NT2/D1 (cell line): ENCODE measurements around the gene SLITRK4.

Experiments
- DNase-seq: peaks from one replicate; pipeline ENCODE4 v3.0.0-alpha.2; 2011; ENCODE audit warnings: low read depth, low spot score
- H3K27me3 ChIP-seq: 2 replicates; pipeline ENCODE4 v1.6.0; 2011; ENCODE audit warnings: mild to moderate bottlenecking; ENCODE audit not compliant: insufficient read length, insufficient read depth
- H3K36me3 ChIP-seq: 2 replicates; pipeline ENCODE4 v1.6.1; 2011; ENCODE audit warnings: mild to moderate bottlenecking, low read length, mixed read lengths; ENCODE audit not compliant: insufficient read depth, insufficient read length
- H3K4me1 ChIP-seq: 2 replicates; pipeline ENCODE4 v1.5.1; 2011; ENCODE audit not compliant: insufficient read depth, insufficient read length
- H3K4me3 ChIP-seq: 2 replicates; pipeline ENCODE4 v1.5.1; 2011; ENCODE audit warnings: low read depth; ENCODE audit not compliant: insufficient read length
- H3K9ac ChIP-seq: 2 replicates; pipeline ENCODE4 v1.6.0; 2011; ENCODE audit warnings: low read depth; ENCODE audit not compliant: insufficient read length
- H3K9me3 ChIP-seq: 2 replicates; pipeline ENCODE4 v1.5.1; 2011; ENCODE audit warnings: mild to moderate bottlenecking, low read length; ENCODE audit not compliant: insufficient read depth
- SUZ12 ChIP-seq: IDR thresholded peaks from 2 replicates; pipeline ENCODE4 v1.6.1; 2011; ENCODE audit not compliant: insufficient read length, insufficient read depth; ENCODE audit errors: extremely low read depth
- YY1 ChIP-seq: IDR thresholded peaks from 2 replicates; pipeline ENCODE4 v1.6.1; 2011; ENCODE audit not compliant: insufficient read length, insufficient read depth
- ZNF274 ChIP-seq: IDR thresholded peaks from 2 replicates; pipeline ENCODE4 v1.6.1; 2011; ENCODE audit warnings: mild to moderate bottlenecking, low read depth, low read length

Gene SLITRK4

DNA sequence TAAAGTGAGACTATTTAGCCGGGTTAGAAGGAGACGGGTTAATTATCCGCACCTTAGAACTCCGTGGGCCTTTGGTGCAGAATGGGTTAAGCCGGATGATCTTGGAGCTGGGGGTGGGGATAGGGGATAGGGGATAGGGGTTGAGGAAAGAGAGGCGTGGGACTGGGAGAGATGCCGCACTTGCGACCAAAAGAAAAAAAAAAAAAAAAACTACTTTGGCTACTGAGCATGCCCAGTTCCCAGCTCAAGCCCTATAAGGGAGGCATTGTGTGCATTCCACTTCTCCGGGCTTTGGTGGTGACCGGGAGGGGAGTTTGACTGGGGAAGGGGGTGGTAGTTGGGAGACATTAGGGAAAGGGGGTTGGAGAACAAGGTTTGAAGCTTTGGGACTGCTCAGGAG lies at the start of gene SLITRK4:
TSS of gene SLITRK4 (minus strand) at position 187 of the 400 bp plus-strand sequence. CDS start 4,993 bp downstream, outside the sequence.
- no peak within 1 kb of the TSS for H3K9ac ChIP-seq
- H3K4me3 ChIP-seq: peak within 1 kb of the TSS; percentile 34
- H3K27me3 ChIP-seq: peaks cover 6% of the 10 kb centered on the region
- no peak for TF ChIP-seq ZNF274
- no peak for TF ChIP-seq SUZ12
- TF ChIP-seq YY1: no peak
- no peaks in the 10 kb centered on the region for H3K4me1 ChIP-seq
- H3K9me3 ChIP-seq: no peaks in the 10 kb centered on the region
- peak; percentile 47 for DNase-seq
- no peaks in the 10 kb centered on the region for H3K36me3 ChIP-seq

GRCh38 chrX:143683486-143683885 lies 47.6 kb upstream of the SLITRK4 start:
- Histone ChIP-seq H3K9me3 (no peaks in the 10 kb centered on the region), H3K27me3 (no peaks in the 10 kb centered on the region), H3K4me3 (no peak overlapping the region), H3K36me3 (no peaks in the 10 kb centered on the region), H3K9ac (no peak overlapping the region), H3K4me1 (no peaks in the 10 kb centered on the region)
- TF ChIP-seq YY1 (no peak), SUZ12 (no peak), ZNF274 (no peak)
- no peak for DNase-seq

GRCh38 chrX:143674926-143675325 lies 39.0 kb upstream of the SLITRK4 start:
- Histone ChIP-seq H3K4me1 (no peaks in the 10 kb centered on the region), H3K27me3 (no peaks in the 10 kb centered on the region), H3K36me3 (no peaks in the 10 kb centered on the region), H3K9ac (no peak overlapping the region), H3K4me3 (no peak overlapping the region), H3K9me3 (no peaks in the 10 kb centered on the region)
- TF ChIP-seq ZNF274 (no peak), YY1 (no peak), SUZ12 (no peak)
- DNase-seq: no peak

DNA sequence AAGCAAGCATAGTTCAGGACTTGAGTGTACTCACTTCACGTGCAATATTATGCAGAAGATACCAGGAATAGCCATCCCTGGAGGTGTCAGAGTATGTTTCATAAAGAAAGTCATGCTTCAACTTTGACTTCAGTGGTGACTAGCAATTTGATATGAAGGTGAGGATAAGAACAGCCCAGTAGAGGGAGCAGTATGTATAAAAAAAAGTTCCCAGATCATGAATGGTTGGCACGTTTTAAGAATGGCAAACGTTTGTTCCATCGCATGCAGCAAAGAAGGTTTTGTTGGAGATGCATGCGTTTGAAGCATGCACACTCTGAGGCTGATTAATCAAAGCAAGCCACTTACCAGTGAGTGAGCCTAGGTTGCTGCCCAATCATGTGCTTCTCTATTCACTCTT lies 33.5 kb upstream of the SLITRK4 start:
- Histone ChIP-seq H3K36me3 (no peaks in the 10 kb centered on the region), H3K4me3 (no peak overlapping the region), H3K9ac (no peak overlapping the region), H3K27me3 (no peaks in the 10 kb centered on the region), H3K9me3 (no peaks in the 10 kb centered on the region), H3K4me1 (no peaks in the 10 kb centered on the region)
- TF ChIP-seq ZNF274 (no peak), SUZ12 (no peak), YY1 (no peak)
- DNase-seq: no peak

GRCh38 chrX:143664302-143664701 lies 28.4 kb upstream of the SLITRK4 start:
- Histone ChIP-seq H3K9me3 (no peaks in the 10 kb centered on the region), H3K36me3 (no peaks in the 10 kb centered on the region), H3K4me1 (no peaks in the 10 kb centered on the region), H3K4me3 (no peak overlapping the region), H3K9ac (no peak overlapping the region), H3K27me3 (no peaks in the 10 kb centered on the region)
- DNase-seq: no peak
- TF ChIP-seq SUZ12 (no peak), ZNF274 (no peak), YY1 (no peak)

GRCh38 chrX:143663755-143664154 lies 27.9 kb upstream of the SLITRK4 start:
- Histone ChIP-seq H3K9me3 (no peaks in the 10 kb centered on the region), H3K36me3 (no peaks in the 10 kb centered on the region), H3K4me3 (no peak overlapping the region), H3K27me3 (no peaks in the 10 kb centered on the region), H3K9ac (no peak overlapping the region), H3K4me1 (no peaks in the 10 kb centered on the region)
- TF ChIP-seq SUZ12 (no peak), ZNF274 (no peak), YY1 (no peak)
- DNase-seq: no peak

DNA sequence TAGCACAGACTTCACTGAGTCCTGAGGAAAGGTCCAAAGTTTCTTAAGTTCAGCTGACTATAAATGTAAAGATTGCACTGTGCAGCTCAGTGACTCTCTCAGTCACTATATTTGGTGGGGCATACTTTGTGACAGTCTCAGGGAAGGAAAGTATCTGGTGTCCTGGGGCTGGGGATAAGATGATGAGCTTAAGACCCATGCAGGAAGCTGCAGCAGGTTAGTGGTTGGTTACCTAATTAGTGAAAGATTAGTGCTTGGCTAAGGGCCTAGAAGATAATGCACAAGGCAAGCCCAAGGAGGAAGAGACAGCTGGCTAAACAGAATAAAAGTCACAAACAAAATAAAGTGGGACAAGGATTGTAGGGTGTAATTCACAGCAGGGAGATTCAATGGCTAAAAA lies 25.4 kb upstream of the SLITRK4 start:
- H3K4me3 ChIP-seq: no peak overlapping the region
- no peaks in the 10 kb centered on the region for H3K27me3 ChIP-seq

DNA sequence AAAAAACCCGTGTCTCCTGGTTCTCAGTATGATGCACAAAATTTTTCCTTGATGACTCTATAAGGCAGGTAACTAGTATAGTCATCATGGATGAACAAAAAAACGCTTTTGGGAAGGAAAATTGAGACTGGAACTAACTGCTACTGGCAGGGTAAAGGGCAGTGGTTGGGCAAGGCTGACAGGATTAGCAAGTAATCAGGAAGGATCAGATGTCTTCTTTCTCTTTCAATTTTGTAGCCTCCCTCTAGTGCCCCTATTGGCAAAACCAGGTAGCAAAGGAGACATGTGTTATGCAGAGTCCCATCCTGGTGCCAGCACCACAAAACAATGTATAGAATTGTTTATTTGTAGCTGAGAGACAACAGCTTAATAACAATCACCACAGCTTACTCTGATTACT lies 12.8 kb upstream of the SLITRK4 start:
- no peak for DNase-seq

More for the DNA sequence above, 25.4 kb upstream of the SLITRK4 start:
- H3K9me3 ChIP-seq: no peaks in the 10 kb centered on the region
- DNase-seq: no peak
- no peaks in the 10 kb centered on the region for H3K4me1 ChIP-seq
- TF ChIP-seq YY1 (no peak), ZNF274 (no peak), SUZ12 (no peak)
- H3K36me3 ChIP-seq: no peaks in the 10 kb centered on the region
- H3K9ac ChIP-seq: no peak overlapping the region

More for the DNA sequence above, 12.8 kb upstream of the SLITRK4 start:
- H3K9me3 ChIP-seq: no peaks in the 10 kb centered on the region
- no peaks in the 10 kb centered on the region for H3K27me3 ChIP-seq
- H3K36me3 ChIP-seq: no peaks in the 10 kb centered on the region
- H3K4me1 ChIP-seq: no peaks in the 10 kb centered on the region
- no peak for TF ChIP-seq SUZ12
- TF ChIP-seq ZNF274: no peak
- TF ChIP-seq YY1: no peak
- no peak overlapping the region for H3K9ac ChIP-seq
- no peak overlapping the region for H3K4me3 ChIP-seq
